ENCODE data around the gene LINGO3.

GRCh38 chr19:2354670-2355069 lies 46.7 kb upstream of the LINGO3 start:
- TF ChIP-seq POLR2A (IDR thresholded peaks at IDR 0.05; ENCODE audit: low read depth) = no peak
- no peak for TF ChIP-seq CTCF (IDR thresholded peaks at IDR 0.05)
- no peak for TF ChIP-seq POLR2AphosphoS5 (IDR thresholded peaks at IDR 0.05)
